ENCODE measurements around the gene ATP9B. TPM values are rescaled to one million over a fixed set of nuclear protein-coding genes. Genes with fewer than 3 reads are reported as not detected.
A peak's percentile ranks its signal among the peaks of the same experiment; 100 is the strongest.

Gene ATP9B
- total RNA-seq, 1 donor from 2014 or later, result 12.6 TPM

- Histone ChIP-seq H3K36me3 (no peaks in the 10 kb centered on the region), H3K4me3 (no peak overlapping the region), H3K27me3 (ENCODE audit: low read depth) (no peaks in the 10 kb centered on the region), H3K9me3 (replicated peaks) (peaks cover 11% of the 10 kb centered on the region), H3K27ac (replicated peaks) (no peak overlapping the region), H3K4me1 (no peaks in the 10 kb centered on the region)
- no peak for DNase-seq
- no peak for TF ChIP-seq CTCF (IDR thresholded peaks at IDR 0.05; ENCODE audit: borderline replicate concordance)
- intact Hi-C loops (cut with micrococcal nuclease), result no loop called here
Observed at GRCh38 chr18:79062806-79063205, 6.4 kb upstream of the ATP9B start.

GRCh38 chr18:79064228-79064627, 5.0 kb upstream of the ATP9B start:
- no peak for TF ChIP-seq CTCF (IDR thresholded peaks at IDR 0.05; ENCODE audit: borderline replicate concordance)
- Histone ChIP-seq H3K9me3 (replicated peaks) (peaks cover 11% of the 10 kb centered on the region), H3K4me1 (peaks cover 5% of the 10 kb centered on the region), H3K4me3 (no peak overlapping the region), H3K36me3 (no peaks in the 10 kb centered on the region), H3K27me3 (ENCODE audit: low read depth) (no peaks in the 10 kb centered on the region), H3K27ac (replicated peaks) (no peak overlapping the region)
- DNase-seq, result no peak
- intact Hi-C loops (cut with micrococcal nuclease), result no loop called here

GRCh38 chr18:79065802-79066201, 3.4 kb upstream of the ATP9B start:
- intact Hi-C loops (cut with micrococcal nuclease), result no loop called here
- no peak for DNase-seq
- Histone ChIP-seq H3K27me3 (ENCODE audit: low read depth) (no peaks in the 10 kb centered on the region), H3K4me3 (no peak overlapping the region), H3K27ac (replicated peaks) (no peak overlapping the region), H3K36me3 (no peaks in the 10 kb centered on the region), H3K4me1 (peaks cover 20% of the 10 kb centered on the region), H3K9me3 (replicated peaks) (peaks cover 11% of the 10 kb centered on the region)
- TF ChIP-seq CTCF (IDR thresholded peaks at IDR 0.05; ENCODE audit: borderline replicate concordance), result no peak

- no peaks in the 10 kb centered on the region for H3K36me3 ChIP-seq
- TF ChIP-seq CTCF (IDR thresholded peaks at IDR 0.05; ENCODE audit: borderline replicate concordance), result no peak
- no peak for DNase-seq
- H3K9me3 ChIP-seq (replicated peaks), result peaks cover 11% of the 10 kb centered on the region
- peaks cover 31% of the 10 kb centered on the region for H3K4me1 ChIP-seq
- H3K4me3 ChIP-seq, result no peak overlapping the region
- intact Hi-C loops (cut with micrococcal nuclease), result no loop called here
- H3K27me3 ChIP-seq (ENCODE audit: low read depth), result no peaks in the 10 kb centered on the region
- no peak overlapping the region for H3K27ac ChIP-seq (replicated peaks)
Observed at GRCh38 chr18:79067611-79068010, 1.6 kb upstream of the ATP9B start.

- peaks cover 11% of the 10 kb centered on the region for H3K9me3 ChIP-seq (replicated peaks)
- TF ChIP-seq CTCF (IDR thresholded peaks at IDR 0.05; ENCODE audit: borderline replicate concordance), result no peak
- peaks cover 31% of the 10 kb centered on the region for H3K4me1 ChIP-seq
- peak overlapping the region; percentile 90 for H3K4me3 ChIP-seq
- H3K27ac ChIP-seq (replicated peaks), result peak overlapping the region; percentile 94
- no peaks in the 10 kb centered on the region for H3K36me3 ChIP-seq
- intact Hi-C loops (cut with micrococcal nuclease), result no loop called here
- DNase-seq, result no peak
- H3K27me3 ChIP-seq (ENCODE audit: low read depth), result no peaks in the 10 kb centered on the region
Observed at GRCh38 chr18:79068341-79068936, 755 bp upstream of the ATP9B start.

All from left ventricle myocardium inferior (tissue), 1 donor.